ENCODE measurements around the gene PDX1.

The PDX1 gene

DNA sequence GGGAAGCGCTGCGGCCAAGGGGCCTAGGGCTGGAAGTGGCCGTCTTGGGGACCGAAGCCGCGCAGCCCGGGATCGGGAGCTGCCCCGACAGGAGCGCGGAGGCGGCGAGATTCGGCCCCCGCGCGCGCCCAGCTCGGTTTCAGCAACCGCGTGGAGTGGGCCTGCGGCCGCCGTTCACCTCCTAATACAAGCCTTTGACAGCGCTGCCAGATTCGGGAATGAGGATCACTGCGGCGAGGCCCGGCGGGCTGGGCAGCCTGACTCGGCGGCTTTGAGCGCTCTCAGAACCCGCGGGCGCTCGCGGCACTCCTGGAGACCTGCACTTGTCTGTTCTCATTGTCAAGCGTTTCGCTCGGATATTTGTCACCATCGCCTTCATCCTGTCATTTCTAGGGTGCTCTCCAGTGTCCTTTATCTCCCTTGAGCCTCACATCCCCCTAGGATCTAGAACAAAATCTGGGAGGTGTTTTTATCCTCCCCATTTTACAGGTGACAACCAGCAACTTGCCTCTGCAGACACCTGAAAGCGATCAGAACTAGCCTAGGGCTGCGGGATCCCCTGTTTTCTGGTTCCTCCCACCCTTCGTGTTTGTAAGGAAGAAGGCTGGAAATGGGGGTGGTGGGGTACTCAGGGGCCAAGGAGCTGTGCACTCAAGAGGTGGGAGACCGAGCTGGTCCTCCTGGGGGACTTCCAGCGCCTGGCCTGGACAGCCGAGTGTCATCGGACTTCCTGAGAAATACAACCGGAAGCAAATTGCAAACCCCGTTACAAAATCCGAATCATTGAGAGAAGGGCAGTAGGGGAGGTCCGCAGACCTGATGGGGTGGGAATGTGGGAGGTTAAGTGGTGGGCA lies 50.8 kb downstream of the PDX1 start:
- no peak for DNase-seq (ENCODE audit: low read depth in 2 of 3, low spot score in 2 of 3)

DNA sequence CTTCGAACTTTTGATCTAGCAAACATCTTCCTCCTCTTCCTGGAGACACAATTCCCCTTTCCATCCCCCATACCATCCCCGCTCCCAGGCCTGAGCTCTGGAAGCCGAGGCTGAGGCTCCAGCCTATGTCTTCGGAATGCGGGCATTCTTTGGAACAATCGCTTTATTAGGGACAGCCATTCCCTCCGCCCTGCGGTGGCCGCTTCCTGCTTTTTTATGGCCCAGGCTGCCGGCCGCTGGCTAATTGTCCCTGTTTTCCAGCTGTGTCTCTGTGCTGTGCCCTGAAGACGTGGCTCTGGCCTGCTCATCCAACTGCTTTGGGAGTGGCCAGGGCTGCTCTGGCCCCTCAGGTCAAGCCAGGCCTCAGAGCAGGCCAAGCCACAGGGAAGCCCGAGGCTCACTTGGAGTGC lies 51.4 kb downstream of the PDX1 start:
- DNase-seq (ENCODE audit: low read depth in 2 of 3, low spot score in 2 of 3), result no peak

DNA sequence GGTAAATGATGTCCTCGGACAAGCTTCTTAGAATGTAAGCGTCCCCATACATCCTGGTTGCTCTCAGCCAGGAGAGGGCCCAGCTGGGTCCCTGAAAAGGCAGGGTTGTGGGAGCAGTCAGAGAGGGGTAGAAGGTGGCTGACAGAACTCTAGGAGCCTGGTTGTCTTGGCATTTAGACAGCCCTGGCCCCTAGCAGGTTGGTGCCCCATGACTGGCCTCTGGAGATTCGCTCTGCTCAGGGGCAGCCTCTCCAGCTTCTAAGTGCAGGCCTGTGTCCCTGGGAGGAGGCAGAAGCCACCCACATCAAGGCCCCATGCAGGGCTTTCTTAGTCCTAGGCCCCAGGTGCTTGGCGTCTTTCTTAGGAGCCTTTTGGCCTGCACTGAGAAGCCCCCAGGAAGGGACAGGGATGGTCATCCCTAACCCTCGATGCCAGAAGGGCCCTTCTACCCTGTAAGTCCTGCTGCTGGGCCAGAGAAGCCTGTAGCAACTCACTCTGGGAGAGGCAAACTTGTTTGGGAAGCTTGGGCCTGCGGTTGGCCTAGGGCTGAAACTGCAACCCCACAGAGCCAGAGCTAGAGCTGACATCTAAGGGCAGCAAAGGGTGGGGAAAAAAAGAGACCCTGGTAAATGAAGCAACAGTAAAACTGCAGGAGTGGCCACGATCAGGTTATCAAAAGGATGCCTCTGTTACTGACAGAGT lies 52.1 kb downstream of the PDX1 start:
- no peak for DNase-seq (ENCODE audit: low read depth in 2 of 3, low spot score in 2 of 3)

DNA sequence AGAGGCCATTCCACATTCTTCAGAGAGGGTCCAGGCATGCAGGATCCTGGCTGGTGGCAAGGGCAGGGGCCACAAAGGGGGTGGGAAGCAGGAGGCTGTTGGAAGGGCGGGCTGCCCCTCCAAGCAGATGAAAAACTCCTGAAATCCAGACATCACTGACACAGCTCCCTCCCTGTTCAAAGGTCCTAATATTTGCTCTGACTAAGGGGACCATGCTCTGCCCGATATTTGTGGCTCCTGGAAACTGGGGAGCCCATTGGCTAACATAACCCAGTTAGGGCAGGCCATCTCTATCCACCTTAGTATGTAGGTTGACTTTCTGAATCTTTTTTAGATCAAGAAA lies 52.6 kb downstream of the PDX1 start:
- DNase-seq (ENCODE audit: low read depth in 2 of 3, low spot score in 2 of 3), result no peak

DNA sequence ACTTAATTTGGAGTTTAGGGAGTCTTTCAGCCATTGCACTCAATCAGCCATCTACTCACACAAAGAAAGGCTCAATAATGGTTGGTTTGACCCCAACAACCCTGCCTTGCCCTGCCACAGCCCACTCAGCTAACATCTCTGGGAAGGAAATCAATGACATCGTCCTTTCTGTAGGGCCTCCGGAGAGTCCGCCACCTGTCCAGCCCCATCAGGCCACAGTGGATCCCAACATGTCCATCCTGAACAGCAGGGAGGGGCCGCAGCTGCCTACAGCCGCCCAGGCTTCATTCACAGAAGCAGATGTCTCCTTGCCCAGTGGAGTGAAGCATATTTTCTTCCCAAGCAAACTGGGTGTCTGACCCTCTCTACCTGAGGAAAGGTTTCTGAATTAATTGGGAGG lies 53.5 kb downstream of the PDX1 start:
- no peak for DNase-seq (ENCODE audit: low read depth in 2 of 3, low spot score in 2 of 3)

DNA sequence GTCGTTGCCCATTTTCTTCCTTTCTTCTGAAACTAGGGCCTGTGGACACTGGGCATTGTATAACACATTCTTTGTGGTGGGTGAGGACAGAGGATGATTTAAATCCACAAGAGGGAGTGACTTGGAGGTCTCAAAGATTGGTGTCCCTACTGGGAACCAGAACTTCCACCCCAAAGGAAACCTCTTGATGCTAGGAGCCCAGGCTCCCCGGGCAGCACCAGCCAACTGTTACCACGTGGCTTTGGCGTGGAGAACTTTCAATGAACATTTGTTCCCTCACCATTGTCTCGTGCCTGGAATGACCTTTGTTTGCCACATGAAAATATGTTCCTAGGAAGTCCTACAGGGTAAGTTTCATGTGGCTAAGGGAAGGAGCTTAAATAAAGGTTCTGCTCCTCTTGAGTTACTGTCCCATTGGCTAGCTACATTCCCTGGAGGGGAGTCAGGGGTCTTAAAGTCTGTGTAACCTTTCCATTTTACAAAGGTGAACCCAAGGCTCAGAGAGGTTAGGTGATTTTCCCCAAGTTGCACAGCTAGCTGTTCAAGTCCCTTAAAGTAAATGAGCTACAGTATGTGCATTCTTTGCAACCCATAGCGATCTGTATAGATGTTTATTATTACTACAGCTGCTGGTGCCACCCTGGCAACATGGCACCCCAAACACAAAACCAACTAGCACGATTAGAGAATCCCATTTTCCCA lies 54.3 kb downstream of the PDX1 start:
- no peak for DNase-seq (ENCODE audit: low read depth in 2 of 3, low spot score in 2 of 3)

All from activated CD8-positive, alpha-beta memory T cell treated with anti-CD3 and anti-CD28 coated beads for 48 hours (primary cell).